Kidney epithelial cell (primary cell): Measurements from ENCODE around the gene PBRM1. TPM values are rescaled to one million over a fixed set of nuclear protein-coding genes. Genes with fewer than 3 reads are reported as not detected.

Experiments
- DNase-seq: peaks from one replicate; pipeline ENCODE4 v3.0.0-alpha.2; 2010; ENCODE audit warnings: low read depth
- H3K27me3 ChIP-seq: 2 replicates; pipeline ENCODE4 v1.6.0; 2011; ENCODE audit warnings: low read length; ENCODE audit not compliant: control insufficient read depth, insufficient read depth
- H3K36me3 ChIP-seq: 2 replicates; pipeline ENCODE4 v1.5.1; 2011; ENCODE audit warnings: low read length; ENCODE audit not compliant: control insufficient read depth, insufficient read depth
- H3K4me3 ChIP-seq: 2 replicates; pipeline ENCODE4 v1.5.1; 2011; ENCODE audit warnings: low read depth, mild to moderate bottlenecking, control low read depth, low read length
- total RNA-seq: library from RNA; depleted of rRNA; stranded (reverse); fragments of >200 nt; gene quantifications from 2 replicates; pipeline ENCODE4 v1.2.3, GENCODE V29; 2015
- TF ChIP-seq, protein P1 (sequence below): IDR thresholded peaks from 2 replicates; pipeline ENCODE4 v1.5.1; 2011; ENCODE audit warnings: mild to moderate bottlenecking, moderate library complexity, low read length, control low read depth, inconsistent platforms; ENCODE audit not compliant: insufficient read depth, poor library complexity, severe bottlenecking

PBRM1 gene
- total RNA-seq, 1 donor from 2014 or later = 89.5 TPM

DNA sequence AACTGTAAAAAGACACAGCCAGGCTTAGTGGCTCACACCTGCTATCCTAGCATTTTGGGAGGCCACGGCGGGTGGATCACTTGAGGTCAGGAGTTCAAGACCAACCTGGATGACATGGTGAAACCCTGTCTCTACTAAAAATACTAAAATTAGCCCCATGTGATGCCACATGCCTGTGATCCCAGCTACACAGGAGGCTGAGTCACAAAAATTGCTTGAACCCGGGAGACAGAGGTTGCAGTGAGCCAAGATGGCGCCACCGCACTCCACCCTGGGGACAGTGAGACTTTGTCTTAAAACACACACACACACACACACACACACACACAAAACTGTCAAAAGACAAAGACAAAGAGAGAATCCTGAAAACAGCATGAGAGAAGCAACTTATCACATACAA lies 38.2 kb upstream of the PBRM1 start:
- Histone ChIP-seq H3K36me3 (no peaks in the 10 kb centered on the region), H3K27me3 (no peaks in the 10 kb centered on the region), H3K4me3 (no peak overlapping the region)
- TF ChIP-seq, protein P1, sequence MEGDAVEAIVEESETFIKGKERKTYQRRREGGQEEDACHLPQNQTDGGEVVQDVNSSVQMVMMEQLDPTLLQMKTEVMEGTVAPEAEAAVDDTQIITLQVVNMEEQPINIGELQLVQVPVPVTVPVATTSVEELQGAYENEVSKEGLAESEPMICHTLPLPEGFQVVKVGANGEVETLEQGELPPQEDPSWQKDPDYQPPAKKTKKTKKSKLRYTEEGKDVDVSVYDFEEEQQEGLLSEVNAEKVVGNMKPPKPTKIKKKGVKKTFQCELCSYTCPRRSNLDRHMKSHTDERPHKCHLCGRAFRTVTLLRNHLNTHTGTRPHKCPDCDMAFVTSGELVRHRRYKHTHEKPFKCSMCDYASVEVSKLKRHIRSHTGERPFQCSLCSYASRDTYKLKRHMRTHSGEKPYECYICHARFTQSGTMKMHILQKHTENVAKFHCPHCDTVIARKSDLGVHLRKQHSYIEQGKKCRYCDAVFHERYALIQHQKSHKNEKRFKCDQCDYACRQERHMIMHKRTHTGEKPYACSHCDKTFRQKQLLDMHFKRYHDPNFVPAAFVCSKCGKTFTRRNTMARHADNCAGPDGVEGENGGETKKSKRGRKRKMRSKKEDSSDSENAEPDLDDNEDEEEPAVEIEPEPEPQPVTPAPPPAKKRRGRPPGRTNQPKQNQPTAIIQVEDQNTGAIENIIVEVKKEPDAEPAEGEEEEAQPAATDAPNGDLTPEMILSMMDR = no peak
- no peak for DNase-seq

DNA sequence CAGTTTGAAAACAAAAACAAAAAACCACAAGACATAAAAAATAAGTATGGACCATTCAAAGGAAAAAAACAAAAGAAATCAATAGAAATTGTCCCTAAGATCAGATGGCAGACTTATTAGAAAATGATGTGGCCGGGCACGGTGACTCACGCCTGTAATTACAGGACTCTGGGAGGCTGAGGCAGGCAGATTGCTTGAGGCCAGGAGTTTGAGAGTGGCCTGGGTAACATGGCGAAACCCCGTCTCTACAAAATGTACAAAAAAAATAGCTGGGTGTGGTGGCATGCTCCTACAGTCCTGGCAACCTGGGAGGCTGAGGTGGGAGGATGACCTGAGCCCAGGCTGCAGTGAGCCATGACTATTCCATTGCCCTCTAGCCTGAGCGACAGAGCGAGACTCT lies 36.8 kb upstream of the PBRM1 start:
- Histone ChIP-seq H3K36me3 (no peaks in the 10 kb centered on the region), H3K27me3 (no peaks in the 10 kb centered on the region), H3K4me3 (no peak overlapping the region)
- TF ChIP-seq, protein P1 = no peak
- DNase-seq = no peak

DNA sequence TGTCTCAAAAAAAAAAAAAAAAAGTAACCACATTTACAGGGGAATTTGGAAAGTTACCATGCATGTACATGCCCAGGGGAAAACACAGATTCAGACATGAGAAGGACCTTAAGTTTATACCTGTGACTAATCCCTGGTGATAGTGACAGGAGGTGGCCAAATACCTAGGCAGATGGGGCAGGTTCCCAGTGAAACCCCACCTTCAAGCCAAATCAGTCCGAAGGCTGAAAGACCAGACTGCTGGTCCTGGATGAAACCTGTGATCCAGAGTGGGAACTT lies 36.0 kb upstream of the PBRM1 start:
- Histone ChIP-seq H3K27me3 (no peaks in the 10 kb centered on the region), H3K36me3 (no peaks in the 10 kb centered on the region), H3K4me3 (no peak overlapping the region)
- no peak for DNase-seq
- TF ChIP-seq, protein P1 = no peak

- DNase-seq = no peak
- H3K36me3 ChIP-seq = no peaks in the 10 kb centered on the region
- no peaks in the 10 kb centered on the region for H3K27me3 ChIP-seq
- no peak overlapping the region for H3K4me3 ChIP-seq
- TF ChIP-seq, protein P1 = no peak
Measured at GRCh38 chr3:52721002-52721729, 35.5 kb upstream of the PBRM1 start.

- Histone ChIP-seq H3K36me3 (no peaks in the 10 kb centered on the region), H3K27me3 (no peaks in the 10 kb centered on the region), H3K4me3 (no peak overlapping the region)
- DNase-seq = no peak
- TF ChIP-seq, protein P1 = no peak
Measured at GRCh38 chr3:52719618-52720017, 33.9 kb upstream of the PBRM1 start.

GRCh38 chr3:52715714-52716305 lies 30.1 kb upstream of the PBRM1 start:
- DNase-seq = no peak
- no peak overlapping the region for H3K4me3 ChIP-seq
- H3K27me3 ChIP-seq = no peaks in the 10 kb centered on the region
- H3K36me3 ChIP-seq = no peaks in the 10 kb centered on the region
- TF ChIP-seq, protein P1 = no peak
